ENCODE measurements around the gene RAB22A.

DNA sequence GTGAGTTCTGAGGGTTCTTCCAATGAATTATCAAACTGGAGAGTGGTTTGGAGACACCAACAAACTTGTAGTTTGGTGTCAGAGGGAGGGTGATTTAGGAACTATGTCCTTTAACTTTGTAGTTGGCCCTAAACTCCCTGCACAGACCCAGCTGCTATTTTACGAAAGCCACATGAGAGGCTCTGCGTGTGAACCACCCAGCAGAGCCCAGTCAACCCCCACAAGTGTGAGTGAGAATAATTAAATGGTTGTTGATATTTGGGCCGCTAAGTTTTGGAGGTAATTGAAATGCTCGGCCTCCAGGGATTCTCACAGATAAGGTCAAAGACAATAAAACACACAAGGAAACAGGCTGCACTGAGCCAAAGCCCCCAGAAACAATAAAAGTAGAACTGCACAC lies 72.6 kb downstream of the RAB22A start:
- TF ChIP-seq CTCF (IDR thresholded peaks at IDR 0.05) (no peak), POLR2A (IDR thresholded peaks at IDR 0.05; ENCODE audit: low read length) (no peak), EP300 (IDR thresholded peaks at IDR 0.05) (no peak), MAFK (IDR thresholded peaks at IDR 0.05; ENCODE audit: partially characterized antibody) (no peak), RFX5 (IDR thresholded peaks at IDR 0.05) (no peak), FOSL2 (IDR thresholded peaks at IDR 0.05) (no peak), FOSL2 (CRISPR knock-in tag; IDR thresholded peaks at IDR 0.05) (no peak), MYC (IDR thresholded peaks at IDR 0.05; ENCODE audit: borderline replicate concordance, low read length) (no peak), RAD21 (conservative IDR thresholded peaks at IDR 0.05 in 1 of 2, IDR thresholded peaks at IDR 0.05 in 1 of 2) (no peak), RNF2 (IDR thresholded peaks at IDR 0.05; ENCODE audit: borderline replicate concordance, low read depth) (no peak)
- TF ChIP-seq, protein P1, sequence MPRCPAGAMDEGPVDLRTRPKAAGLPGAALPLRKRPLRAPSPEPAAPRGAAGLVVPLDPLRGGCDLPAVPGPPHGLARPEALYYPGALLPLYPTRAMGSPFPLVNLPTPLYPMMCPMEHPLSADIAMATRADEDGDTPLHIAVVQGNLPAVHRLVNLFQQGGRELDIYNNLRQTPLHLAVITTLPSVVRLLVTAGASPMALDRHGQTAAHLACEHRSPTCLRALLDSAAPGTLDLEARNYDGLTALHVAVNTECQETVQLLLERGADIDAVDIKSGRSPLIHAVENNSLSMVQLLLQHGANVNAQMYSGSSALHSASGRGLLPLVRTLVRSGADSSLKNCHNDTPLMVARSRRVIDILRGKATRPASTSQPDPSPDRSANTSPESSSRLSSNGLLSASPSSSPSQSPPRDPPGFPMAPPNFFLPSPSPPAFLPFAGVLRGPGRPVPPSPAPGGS (IDR thresholded peaks at IDR 0.05) = no peak
- TF ChIP-seq, protein P2, sequence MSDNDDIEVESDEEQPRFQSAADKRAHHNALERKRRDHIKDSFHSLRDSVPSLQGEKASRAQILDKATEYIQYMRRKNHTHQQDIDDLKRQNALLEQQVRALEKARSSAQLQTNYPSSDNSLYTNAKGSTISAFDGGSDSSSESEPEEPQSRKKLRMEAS (IDR thresholded peaks at IDR 0.05) = no peak
- TF ChIP-seq, protein P3, sequence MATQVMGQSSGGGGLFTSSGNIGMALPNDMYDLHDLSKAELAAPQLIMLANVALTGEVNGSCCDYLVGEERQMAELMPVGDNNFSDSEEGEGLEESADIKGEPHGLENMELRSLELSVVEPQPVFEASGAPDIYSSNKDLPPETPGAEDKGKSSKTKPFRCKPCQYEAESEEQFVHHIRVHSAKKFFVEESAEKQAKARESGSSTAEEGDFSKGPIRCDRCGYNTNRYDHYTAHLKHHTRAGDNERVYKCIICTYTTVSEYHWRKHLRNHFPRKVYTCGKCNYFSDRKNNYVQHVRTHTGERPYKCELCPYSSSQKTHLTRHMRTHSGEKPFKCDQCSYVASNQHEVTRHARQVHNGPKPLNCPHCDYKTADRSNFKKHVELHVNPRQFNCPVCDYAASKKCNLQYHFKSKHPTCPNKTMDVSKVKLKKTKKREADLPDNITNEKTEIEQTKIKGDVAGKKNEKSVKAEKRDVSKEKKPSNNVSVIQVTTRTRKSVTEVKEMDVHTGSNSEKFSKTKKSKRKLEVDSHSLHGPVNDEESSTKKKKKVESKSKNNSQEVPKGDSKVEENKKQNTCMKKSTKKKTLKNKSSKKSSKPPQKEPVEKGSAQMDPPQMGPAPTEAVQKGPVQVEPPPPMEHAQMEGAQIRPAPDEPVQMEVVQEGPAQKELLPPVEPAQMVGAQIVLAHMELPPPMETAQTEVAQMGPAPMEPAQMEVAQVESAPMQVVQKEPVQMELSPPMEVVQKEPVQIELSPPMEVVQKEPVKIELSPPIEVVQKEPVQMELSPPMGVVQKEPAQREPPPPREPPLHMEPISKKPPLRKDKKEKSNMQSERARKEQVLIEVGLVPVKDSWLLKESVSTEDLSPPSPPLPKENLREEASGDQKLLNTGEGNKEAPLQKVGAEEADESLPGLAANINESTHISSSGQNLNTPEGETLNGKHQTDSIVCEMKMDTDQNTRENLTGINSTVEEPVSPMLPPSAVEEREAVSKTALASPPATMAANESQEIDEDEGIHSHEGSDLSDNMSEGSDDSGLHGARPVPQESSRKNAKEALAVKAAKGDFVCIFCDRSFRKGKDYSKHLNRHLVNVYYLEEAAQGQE (IDR thresholded peaks at IDR 0.05) = no peak
